ENCODE results near the gene SUSD1.
A peak's percentile ranks its signal among the peaks of the same experiment; 100 is the strongest.

SUSD1 gene

DNA sequence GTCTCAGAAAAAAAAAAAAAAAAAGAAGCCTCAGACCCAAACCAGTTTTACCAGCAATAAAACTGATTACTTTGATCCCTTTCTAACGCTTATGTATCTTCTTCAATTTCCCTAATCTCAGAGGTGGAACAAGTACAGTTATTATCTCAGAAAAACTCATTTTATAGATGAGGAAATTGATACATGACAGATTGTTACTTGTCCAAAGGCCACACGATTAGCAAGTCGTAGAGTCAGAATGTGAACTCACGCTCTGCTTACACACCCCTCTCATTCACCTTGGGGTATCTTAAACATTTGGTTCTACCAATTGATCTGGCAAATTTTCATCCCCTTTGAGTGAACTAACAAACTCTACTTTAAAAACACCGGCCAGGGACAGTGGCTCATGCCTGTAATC is 110.2 kb downstream of the SUSD1 start:
- POLR2A ChIA-PET, result no interaction called here
- DNase-seq (ENCODE audit: extremely low spot score), result no peak

DNA sequence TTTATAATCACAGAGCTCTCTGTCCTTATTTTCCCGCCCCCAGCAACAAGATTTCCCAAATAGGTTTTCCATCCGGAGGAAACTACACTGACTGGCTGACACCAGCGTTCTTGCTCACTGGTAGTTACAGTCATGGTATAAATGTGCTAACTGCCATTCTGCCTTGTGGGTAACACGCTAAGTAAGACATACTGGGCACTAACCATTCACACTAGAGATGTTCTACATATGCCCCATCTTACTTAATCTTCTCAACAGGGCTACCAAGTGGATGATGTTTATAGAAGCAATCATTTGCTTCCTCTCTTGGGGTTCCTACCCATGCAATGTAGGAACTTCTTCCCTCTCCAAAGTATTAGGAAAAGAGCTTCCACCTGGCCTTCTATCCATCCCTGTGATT is 111.5 kb downstream of the SUSD1 start:
- no peak for DNase-seq (ENCODE audit: extremely low spot score)
- CTCF ChIA-PET, result interaction anchor here (3.0 to 8.0 kb wide), 2 partner anchors 12 kb away, joined by 10 to 54 read pairs; no protein-coding TSS in a partner anchor
- TF ChIP-seq, protein P1, sequence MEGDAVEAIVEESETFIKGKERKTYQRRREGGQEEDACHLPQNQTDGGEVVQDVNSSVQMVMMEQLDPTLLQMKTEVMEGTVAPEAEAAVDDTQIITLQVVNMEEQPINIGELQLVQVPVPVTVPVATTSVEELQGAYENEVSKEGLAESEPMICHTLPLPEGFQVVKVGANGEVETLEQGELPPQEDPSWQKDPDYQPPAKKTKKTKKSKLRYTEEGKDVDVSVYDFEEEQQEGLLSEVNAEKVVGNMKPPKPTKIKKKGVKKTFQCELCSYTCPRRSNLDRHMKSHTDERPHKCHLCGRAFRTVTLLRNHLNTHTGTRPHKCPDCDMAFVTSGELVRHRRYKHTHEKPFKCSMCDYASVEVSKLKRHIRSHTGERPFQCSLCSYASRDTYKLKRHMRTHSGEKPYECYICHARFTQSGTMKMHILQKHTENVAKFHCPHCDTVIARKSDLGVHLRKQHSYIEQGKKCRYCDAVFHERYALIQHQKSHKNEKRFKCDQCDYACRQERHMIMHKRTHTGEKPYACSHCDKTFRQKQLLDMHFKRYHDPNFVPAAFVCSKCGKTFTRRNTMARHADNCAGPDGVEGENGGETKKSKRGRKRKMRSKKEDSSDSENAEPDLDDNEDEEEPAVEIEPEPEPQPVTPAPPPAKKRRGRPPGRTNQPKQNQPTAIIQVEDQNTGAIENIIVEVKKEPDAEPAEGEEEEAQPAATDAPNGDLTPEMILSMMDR (IDR thresholded peaks at IDR 0.05; ENCODE audit: control extremely low read depth, extremely low read depth, low read depth, missing control alignments), result no peak
- POLR2A ChIA-PET, result interaction anchor here (0.6 kb wide), 1 partner anchor 12 kb away, joined by 7 read pairs; no protein-coding TSS in a partner anchor

More for the DNA sequence above, 110.2 kb downstream of the SUSD1 start:
- CTCF ChIA-PET, result interaction anchor here (3.0 to 8.0 kb wide), 2 partner anchors 11 to 13 kb away, joined by 10 to 54 read pairs; no protein-coding TSS in a partner anchor
- TF ChIP-seq, protein P1 (IDR thresholded peaks at IDR 0.05; ENCODE audit: control extremely low read depth, extremely low read depth, low read depth, missing control alignments), result no peak

DNA sequence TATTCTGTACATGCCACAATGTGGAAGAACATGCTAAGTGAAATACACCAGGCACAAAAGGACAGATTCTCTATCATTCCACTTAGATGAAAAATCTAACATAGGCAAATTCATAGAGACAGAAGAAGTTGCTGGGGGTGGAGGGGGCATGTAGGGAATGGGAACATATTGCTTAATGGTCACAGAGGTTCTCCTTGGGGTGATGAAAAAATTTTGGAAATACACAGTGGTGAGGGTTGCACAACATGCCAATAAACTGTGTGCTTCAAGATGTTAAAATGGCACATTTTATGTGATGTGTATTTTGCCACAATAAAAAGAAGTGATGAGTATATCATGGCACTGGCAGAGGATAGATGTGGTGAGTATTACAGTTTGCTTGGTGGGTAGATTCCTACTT is 111.9 kb downstream of the SUSD1 start:
- POLR2A ChIA-PET, result no interaction called here
- CTCF ChIA-PET, result interaction anchor here (3.0 to 8.0 kb wide), 2 partner anchors 11 to 12 kb away, joined by 10 to 54 read pairs; no protein-coding TSS in a partner anchor
- TF ChIP-seq, protein P1 (IDR thresholded peaks at IDR 0.05; ENCODE audit: control extremely low read depth, extremely low read depth, low read depth, missing control alignments), result no peak
- no peak for DNase-seq (ENCODE audit: extremely low spot score)

- TF ChIP-seq, protein P1 (IDR thresholded peaks at IDR 0.05; ENCODE audit: control extremely low read depth, extremely low read depth, low read depth, missing control alignments), result no peak
- peak; percentile 72 for DNase-seq (ENCODE audit: extremely low spot score)
These were observed 113.9 kb downstream of the SUSD1 start for GRCh38 chr9:112061152-112061740.

DNA sequence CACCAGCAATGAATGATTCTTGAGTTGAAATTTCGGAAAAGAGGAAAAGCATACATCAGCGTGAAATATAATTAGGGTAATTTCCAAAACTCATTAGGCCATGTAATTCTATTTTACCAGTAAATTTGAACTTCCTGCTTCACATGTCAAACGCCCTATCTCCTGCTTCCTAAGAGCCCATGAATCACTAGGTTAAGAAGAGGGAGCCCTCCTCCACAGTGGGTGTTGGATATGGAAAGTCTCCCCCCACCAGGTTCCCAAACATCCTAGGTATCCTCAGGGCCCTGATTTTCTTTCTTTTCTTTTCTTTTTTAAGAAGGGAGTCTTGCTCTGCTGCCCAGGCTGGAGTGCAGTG is 115.2 kb downstream of the SUSD1 start:
- TF ChIP-seq, protein P1 (IDR thresholded peaks at IDR 0.05; ENCODE audit: control extremely low read depth, extremely low read depth, low read depth, missing control alignments), result no peak
- ChIA-PET CTCF (no interaction called here), POLR2A (interaction anchor here (0.6 to 2.2 kb wide), 2 partner anchors 26 to 266 kb away, joined by 5 to 7 read pairs; no protein-coding TSS in a partner anchor)
- DNase-seq (ENCODE audit: extremely low spot score), result no peak

More at GRCh38 chr9:112061152-112061740, 113.9 kb downstream of the SUSD1 start:
- ChIA-PET CTCF (interaction anchor here (0.8 to 8.0 kb wide), 6 partner anchors 8 to 27 kb away, joined by 3 to 54 read pairs (median 5); no protein-coding TSS in a partner anchor), POLR2A (interaction anchor here (0.8 to 2.2 kb wide), 3 partner anchors 9 to 240 kb away, joined by 3 to 7 read pairs (median 5); no protein-coding TSS in a partner anchor)

DNA sequence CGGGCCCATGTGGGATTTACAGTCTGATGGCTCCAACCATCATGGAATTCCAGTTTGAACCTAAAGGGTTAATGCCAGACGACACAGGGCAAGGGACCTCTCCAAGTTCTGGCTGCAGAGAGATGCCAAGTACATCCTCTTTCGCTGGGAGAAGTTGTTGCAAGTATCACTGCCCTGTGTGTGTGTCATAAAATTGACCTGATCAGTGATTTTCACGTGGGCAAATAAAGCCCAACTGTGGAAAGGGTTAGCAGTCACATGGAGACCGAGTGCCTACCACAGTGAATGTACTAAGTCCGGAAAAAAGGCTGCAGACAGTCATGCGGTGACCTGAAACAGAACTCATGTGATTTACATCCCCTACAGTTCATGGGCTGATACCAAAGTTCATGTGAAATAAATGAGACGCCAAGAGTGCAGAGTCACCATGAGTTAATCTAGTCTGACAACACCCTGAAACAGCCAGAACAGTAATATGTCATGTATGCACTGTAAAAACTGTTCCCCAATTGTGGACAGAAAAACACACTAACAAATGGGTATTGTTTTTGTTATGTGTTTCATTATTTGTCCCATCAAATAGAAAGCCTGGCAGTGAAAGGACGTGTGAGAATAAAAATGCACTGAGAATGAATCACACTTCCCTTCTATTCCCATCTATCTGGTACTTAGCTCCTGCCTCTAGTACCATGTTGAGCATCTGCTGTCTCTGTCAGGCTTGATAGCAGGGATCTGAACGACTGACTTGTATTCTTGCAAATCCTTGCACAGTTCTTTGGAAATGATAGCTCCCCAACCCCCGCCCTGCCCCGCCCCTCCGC is 115.7 kb downstream of the SUSD1 start:
- no peak for DNase-seq (ENCODE audit: extremely low spot score)
- CTCF ChIA-PET, result no interaction called here
- POLR2A ChIA-PET, result interaction anchor here (0.6 to 2.2 kb wide), 2 partner anchors 25 to 266 kb away, joined by 5 to 7 read pairs; no protein-coding TSS in a partner anchor
- TF ChIP-seq, protein P1 (IDR thresholded peaks at IDR 0.05; ENCODE audit: control extremely low read depth, extremely low read depth, low read depth, missing control alignments), result no peak
